ENCODE measurements around the gene KAT8.

- no peak for TF ChIP-seq EZH2 (IDR thresholded peaks at IDR 0.05; ENCODE audit: borderline replicate concordance, low read depth, low read length, severe bottlenecking)
- no peak for TF ChIP-seq CTCF (IDR thresholded peaks at IDR 0.05; ENCODE audit: borderline replicate concordance, extremely low read depth, low read length, poor library complexity, severe bottlenecking)
Observed at GRCh38 chr16:31092330-31092729, 25.1 kb upstream of the KAT8 start.
